Nephron progenitor cell (in vitro differentiated cells): ENCODE data around the gene CREB3L2.
A peak's percentile ranks its signal among the peaks of the same experiment; 100 is the strongest.
"Not testable (repeated sequence)": the region's sequence is repeated elsewhere in the genome, so short reads cannot be mapped to it uniquely, and the experiment has no call there.

Experiments
- DNase-seq: peaks from one replicate; pipeline ENCODE4 v3.0.0; 2021
- H3K27ac Mint-ChIP-seq: 2 replicates; pipeline ENCODE4 v1.8.0; 2021; ENCODE audit warnings: mild to moderate bottlenecking, moderate library complexity, mixed read lengths
- H3K27me3 Mint-ChIP-seq: 2 replicates; pipeline ENCODE4 v1.8.0; 2021; ENCODE audit warnings: mild to moderate bottlenecking, low read depth, mixed read lengths; ENCODE audit not compliant: poor library complexity
- H3K36me3 Mint-ChIP-seq: 2 replicates; pipeline ENCODE4 v1.8.0; 2021; ENCODE audit warnings: low read depth, mixed read lengths
- H3K4me1 Mint-ChIP-seq: 2 replicates; pipeline ENCODE4 v1.8.0; 2021; ENCODE audit warnings: mixed read lengths
- H3K4me3 Mint-ChIP-seq: 2 replicates; pipeline ENCODE4 v1.8.0; 2021; ENCODE audit warnings: mild to moderate bottlenecking, moderate library complexity, mixed read lengths
- H3K9me3 Mint-ChIP-seq: 2 replicates; pipeline ENCODE4 v1.8.0; 2021; ENCODE audit warnings: mild to moderate bottlenecking, moderate library complexity, mixed read lengths
- TF ChIP-seq, protein P1 (sequence below): fragments of 200-600 bp; sonication (generic); IDR thresholded peaks from 2 replicates; pipeline ENCODE4 v1.5.0; 2021; ENCODE audit warnings: antibody characterized with exemption

The CREB3L2 gene

DNA sequence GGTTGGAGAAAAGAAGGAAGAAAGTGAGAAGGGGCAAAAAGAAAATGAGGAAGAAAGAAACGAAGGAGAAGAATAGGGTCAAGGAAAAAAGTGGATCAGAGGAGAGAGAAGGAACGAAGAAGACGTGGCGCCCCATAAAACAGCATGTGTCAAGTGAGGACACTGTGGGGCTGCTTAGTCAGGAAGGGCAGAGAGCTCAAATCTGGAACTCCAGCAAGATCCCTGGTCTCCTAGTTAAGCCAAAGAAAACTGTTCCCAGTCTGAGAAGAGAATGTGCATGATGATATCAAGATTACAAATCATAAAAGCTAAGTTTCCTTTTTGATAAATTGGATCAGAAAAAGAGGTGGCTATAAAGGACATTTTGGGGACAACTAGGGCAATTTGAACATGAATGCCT, 33.0 kb downstream of the CREB3L2 start:
- DNase-seq: no peak
- peak overlapping the region; percentile 3 for H3K27ac Mint-ChIP-seq
- peaks cover 10% of the 10 kb centered on the region for H3K9me3 Mint-ChIP-seq
- H3K36me3 Mint-ChIP-seq: peaks cover 60% of the 10 kb centered on the region
- H3K4me1 Mint-ChIP-seq: peaks cover 15% of the 10 kb centered on the region
- no peaks in the 10 kb centered on the region for H3K27me3 Mint-ChIP-seq
- H3K4me3 Mint-ChIP-seq: no peak overlapping the region
- TF ChIP-seq, protein P1, sequence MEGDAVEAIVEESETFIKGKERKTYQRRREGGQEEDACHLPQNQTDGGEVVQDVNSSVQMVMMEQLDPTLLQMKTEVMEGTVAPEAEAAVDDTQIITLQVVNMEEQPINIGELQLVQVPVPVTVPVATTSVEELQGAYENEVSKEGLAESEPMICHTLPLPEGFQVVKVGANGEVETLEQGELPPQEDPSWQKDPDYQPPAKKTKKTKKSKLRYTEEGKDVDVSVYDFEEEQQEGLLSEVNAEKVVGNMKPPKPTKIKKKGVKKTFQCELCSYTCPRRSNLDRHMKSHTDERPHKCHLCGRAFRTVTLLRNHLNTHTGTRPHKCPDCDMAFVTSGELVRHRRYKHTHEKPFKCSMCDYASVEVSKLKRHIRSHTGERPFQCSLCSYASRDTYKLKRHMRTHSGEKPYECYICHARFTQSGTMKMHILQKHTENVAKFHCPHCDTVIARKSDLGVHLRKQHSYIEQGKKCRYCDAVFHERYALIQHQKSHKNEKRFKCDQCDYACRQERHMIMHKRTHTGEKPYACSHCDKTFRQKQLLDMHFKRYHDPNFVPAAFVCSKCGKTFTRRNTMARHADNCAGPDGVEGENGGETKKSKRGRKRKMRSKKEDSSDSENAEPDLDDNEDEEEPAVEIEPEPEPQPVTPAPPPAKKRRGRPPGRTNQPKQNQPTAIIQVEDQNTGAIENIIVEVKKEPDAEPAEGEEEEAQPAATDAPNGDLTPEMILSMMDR: no peak

DNA sequence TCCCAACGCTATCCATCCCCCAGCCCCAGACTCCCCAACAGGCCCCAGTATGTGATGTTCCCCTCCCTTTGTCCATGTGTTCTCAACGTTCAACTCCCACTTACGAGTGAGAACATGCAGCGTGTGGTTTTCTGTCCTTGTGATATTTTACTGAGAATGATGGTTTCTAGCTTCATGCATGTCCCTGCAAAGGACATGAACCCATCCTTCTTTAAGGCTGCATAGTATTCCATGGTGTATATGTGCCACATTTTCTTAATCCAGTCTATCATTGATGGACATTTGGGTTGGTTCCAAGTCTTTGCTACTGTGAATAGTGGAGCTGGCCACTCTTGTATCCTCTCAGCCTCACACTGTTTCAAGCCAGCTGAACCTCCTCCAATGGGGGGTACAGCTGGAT, 33.5 kb downstream of the CREB3L2 start:
- not testable (repeated sequence) for H3K27me3 Mint-ChIP-seq, DNase-seq, H3K4me3 Mint-ChIP-seq, H3K9me3 Mint-ChIP-seq
- Mint-ChIP-seq H3K27ac (peak overlapping the region; percentile 3), H3K36me3 (peaks cover 61% of the 10 kb centered on the region), H3K4me1 (peaks cover 16% of the 10 kb centered on the region)

DNA sequence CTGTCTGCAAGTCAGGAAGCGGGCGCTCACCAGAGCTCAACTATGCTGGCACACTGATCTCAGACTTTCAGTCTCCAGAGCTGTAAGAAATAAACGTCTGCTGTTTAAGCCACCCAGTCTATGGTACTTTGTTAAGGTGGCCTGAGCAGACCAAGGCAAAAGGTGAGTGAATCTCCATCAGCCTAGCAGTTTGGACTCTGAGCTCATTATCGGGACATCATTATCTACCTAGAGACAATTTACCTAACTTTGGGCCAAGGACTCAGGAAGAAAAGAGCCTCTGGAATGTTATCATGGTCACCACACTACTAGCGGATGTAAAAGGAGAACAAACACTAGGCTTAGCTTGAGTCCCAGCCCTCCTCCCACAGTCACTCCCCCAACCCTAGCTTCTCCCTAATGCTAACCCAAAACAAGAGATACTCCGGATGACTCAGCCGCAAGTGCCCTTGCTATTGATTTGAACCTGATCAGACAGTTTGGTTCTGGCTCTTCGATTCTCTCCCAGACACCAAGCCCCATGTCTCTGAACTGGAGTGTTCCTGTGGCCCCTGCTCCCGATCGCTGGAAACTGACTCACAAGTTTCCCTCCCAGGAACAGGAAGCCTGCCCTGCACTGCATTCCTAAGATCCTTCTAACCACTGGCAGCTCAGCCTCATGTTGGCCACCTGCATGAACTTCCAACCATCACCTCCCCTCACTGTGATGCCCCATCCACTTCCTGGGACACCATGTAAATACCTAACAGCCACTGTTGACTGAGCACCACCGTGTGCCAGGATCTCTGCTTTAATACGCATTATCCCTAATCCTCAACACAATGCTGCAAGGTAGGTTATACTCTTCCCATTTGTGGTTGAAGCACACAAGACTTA, 34.5 kb downstream of the CREB3L2 start:
- H3K4me1 Mint-ChIP-seq: peaks cover 25% of the 10 kb centered on the region
- peak overlapping the region; percentile 44 for H3K27ac Mint-ChIP-seq
- H3K9me3 Mint-ChIP-seq: peaks cover 10% of the 10 kb centered on the region
- TF ChIP-seq, protein P1: no peak
- no peaks in the 10 kb centered on the region for H3K27me3 Mint-ChIP-seq
- peaks cover 71% of the 10 kb centered on the region for H3K36me3 Mint-ChIP-seq
- no peak overlapping the region for H3K4me3 Mint-ChIP-seq
- no peak for DNase-seq

DNA sequence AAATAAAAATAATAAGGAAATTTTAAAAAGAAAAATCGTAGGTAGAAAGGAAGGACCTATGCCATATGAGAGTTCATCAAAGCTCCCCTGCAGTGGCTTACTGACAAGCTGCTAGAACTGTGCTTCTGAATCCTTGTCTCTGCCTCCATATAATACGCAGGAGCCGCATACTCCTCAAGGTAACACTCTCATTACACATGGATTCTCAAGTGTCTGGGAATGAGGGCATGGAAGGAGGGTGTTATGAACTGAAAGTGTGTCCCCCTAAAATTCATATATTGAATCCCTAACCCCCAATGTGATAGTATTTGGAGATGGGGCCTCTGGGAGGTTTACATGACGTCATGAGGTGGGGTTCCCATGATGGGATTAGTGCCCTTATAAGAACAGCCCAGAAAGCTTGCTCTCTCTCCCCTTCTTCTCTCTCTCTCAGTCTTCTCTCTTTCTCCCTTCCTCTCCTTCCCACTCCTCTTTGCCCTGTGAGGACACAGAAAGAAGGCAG, 35.2 kb downstream of the CREB3L2 start:
- no peak for DNase-seq
- TF ChIP-seq, protein P1: no peak
- Mint-ChIP-seq H3K27ac (peak overlapping the region; percentile 44), H3K9me3 (peaks cover 10% of the 10 kb centered on the region), H3K27me3 (no peaks in the 10 kb centered on the region), H3K4me1 (peaks cover 27% of the 10 kb centered on the region), H3K36me3 (peaks cover 73% of the 10 kb centered on the region), H3K4me3 (no peak overlapping the region)

DNA sequence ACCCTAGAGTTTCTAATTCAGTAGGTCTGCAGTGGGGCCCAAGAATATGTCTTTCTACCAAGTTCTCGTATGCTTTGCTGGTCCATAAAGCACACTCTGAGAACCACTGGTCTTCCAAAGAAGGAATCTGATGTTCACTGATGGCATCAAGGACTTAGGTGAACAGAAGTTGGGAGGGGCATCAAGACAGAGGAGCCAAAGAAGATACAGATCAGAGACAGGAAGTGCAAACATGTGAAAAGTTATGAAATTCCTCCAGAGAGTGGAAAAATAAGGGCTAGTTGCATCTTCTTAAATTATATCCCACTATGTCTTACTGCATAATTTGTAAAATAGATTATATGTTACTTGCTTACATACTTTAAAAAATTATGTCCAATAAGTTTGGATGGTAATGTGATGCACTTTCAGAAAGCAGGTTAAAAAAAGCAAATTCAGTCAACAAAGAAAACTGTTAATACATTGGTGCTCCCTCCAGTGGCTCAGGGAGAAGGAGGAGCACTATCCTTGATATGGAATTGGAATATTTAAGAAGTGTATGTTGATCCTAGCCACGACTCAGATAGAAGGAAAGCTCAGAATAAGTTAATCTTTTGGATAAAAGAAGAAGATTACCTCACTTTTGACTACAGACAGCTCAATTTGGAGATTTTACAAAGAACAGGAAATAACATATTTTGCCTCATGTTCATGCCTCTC, 35.8 kb downstream of the CREB3L2 start:
- no peak for DNase-seq

More for the DNA sequence above, 35.8 kb downstream of the CREB3L2 start:
- Mint-ChIP-seq H3K36me3 (peaks cover 74% of the 10 kb centered on the region), H3K9me3 (peaks cover 10% of the 10 kb centered on the region), H3K27ac (no peak overlapping the region), H3K4me1 (peaks cover 27% of the 10 kb centered on the region), H3K4me3 (no peak overlapping the region), H3K27me3 (no peaks in the 10 kb centered on the region)
- TF ChIP-seq, protein P1: no peak
